K562 (cell line): ENCODE measurements around the gene SIRPG. TPM values are rescaled to one million over a fixed set of nuclear protein-coding genes. Genes with fewer than 3 reads are reported as not detected.

Experiments used
- ATAC-seq: fragments of 200-7000 bp; cut with Tn5 transposase; 3 replicates; pipeline ENCODE4 v1.9.1; 2020; ENCODE audit warnings: moderate library complexity
- BruUV-seq: library from RNA; stranded (reverse); fragments of 400-500 nt; replicated peaks from 2 replicates; lab custom pipeline; 2021; lab: Mats Ljungman, UMichigan
- CTCF ChIA-PET: fragments of 300-600 bp; formaldehyde crosslinking; extraction: SDS; loops from one replicate; lab custom pipeline; 2021; ENCODE audit warnings: low intra/inter-chr PET ratio; lab: Yijun Ruan, JAX
- POLR2A ChIA-PET: fragments of 300-600, 350-650 bp; sonication (Branson Sonifier 250); formaldehyde crosslinking; extraction: SDS; loops from one replicate; lab custom pipeline; 2021; ENCODE audit warnings: antibody characterized with exemption, inconsistent platforms; lab: Yijun Ruan, JAX
- DNase-seq, 4 experiments: peaks; one replicate each; pipeline versions ENCODE4 v3.0.0 to v3.0.0-alpha.2; 2011 to 2018; ENCODE audit warnings: low spot score in 3 of 4, mixed read lengths in 3 of 4; ENCODE audit errors: extremely low read depth in 1 of 4
- FAIRE-seq: peaks from 2 replicates; lab custom pipeline; 2011; peaks lifted over from hg19 to GRCh38; lab: Jason Lieb, UNC
- H2AFZ ChIP-seq: 2 replicates; pipeline ENCODE4 v1.6.0; 2011; ENCODE audit warnings: low read depth, low read length, control low read depth, inconsistent platforms
- H3K27ac ChIP-seq: fragments of 200-600 bp; 3 replicates; pipeline ENCODE4 v1.8.0; 2011; ENCODE audit warnings: low read depth, mild to moderate bottlenecking, control low read depth, inconsistent platforms, low read length, moderate library complexity, mixed read lengths; ENCODE audit errors: extremely low read depth
- H3K27me3 ChIP-seq, 2 experiments: fragments of 300-600 bp in 1 of 2; 2 replicates in 1 of 2; 3 replicates in 1 of 2; pipeline versions ENCODE4 v1.6.0 to v1.8.0; 2011; ENCODE audit warnings: inconsistent platforms in 2 of 2, low read length in 2 of 2, mild to moderate bottlenecking in 1 of 2, mixed read lengths in 1 of 2, moderate library complexity in 1 of 2; ENCODE audit not compliant: control insufficient read depth in 2 of 2, insufficient read depth in 2 of 2
- H3K36me3 ChIP-seq: fragments of 300-600 bp; 3 replicates; pipeline ENCODE4 v1.8.0; 2011; ENCODE audit warnings: mild to moderate bottlenecking, low read length, inconsistent platforms; ENCODE audit not compliant: control insufficient read depth, insufficient read depth
- H3K4me1 ChIP-seq, 2 experiments: fragments of 200-600 bp in 1 of 2; replicated peaks in 1 of 2; 2 replicates in 1 of 2; 3 replicates in 1 of 2; pipeline versions ENCODE4 v1.5.1 to v1.8.0; 2011; ENCODE audit warnings: inconsistent platforms in 2 of 2, low read length in 2 of 2, mild to moderate bottlenecking in 1 of 2, mixed read lengths in 1 of 2, moderate library complexity in 1 of 2; ENCODE audit not compliant: control insufficient read depth in 2 of 2, insufficient read depth in 2 of 2
- H3K4me2 ChIP-seq: 2 replicates; pipeline ENCODE4 v1.6.1; 2011; ENCODE audit warnings: low read length, control low read depth, inconsistent platforms, mixed read lengths; ENCODE audit not compliant: insufficient read depth
- H3K4me3 ChIP-seq: fragments of 200-600 bp; sonication (generic), shearing (Covaris generic); 2 replicates; pipeline ENCODE4 v1.5.1; 2016; ENCODE audit warnings: control low read depth, inconsistent platforms
- H3K79me2 ChIP-seq: fragments of 200-600 bp; 3 replicates; pipeline ENCODE4 v1.8.0; 2011; ENCODE audit warnings: low read length, inconsistent platforms; ENCODE audit not compliant: control insufficient read depth, insufficient read depth
- H3K9ac ChIP-seq, 2 experiments: 2 replicates each; pipeline versions ENCODE4 v1.6.0 to v1.6.1; 2011; ENCODE audit warnings: low read depth in 2 of 2, low read length in 2 of 2, control low read depth in 1 of 2, inconsistent platforms in 1 of 2, mild to moderate bottlenecking in 1 of 2, mixed read lengths in 1 of 2; ENCODE audit not compliant: insufficient read depth in 1 of 2
- H3K9me1 ChIP-seq: one replicate; pipeline ENCODE4 v1.6.0; 2011; ENCODE audit warnings: inconsistent platforms, mild to moderate bottlenecking, low read length, moderate library complexity; ENCODE audit not compliant: control insufficient read depth, insufficient read depth
- H3K9me3 ChIP-seq: replicated peaks from 2 replicates; pipeline ENCODE4 v1.5.1; 2011; ENCODE audit warnings: low read depth, low read length, inconsistent platforms; ENCODE audit not compliant: control insufficient read depth, insufficient read depth
- H4K20me1 ChIP-seq: replicated peaks from 2 replicates; pipeline ENCODE4 v1.6.1; 2011; ENCODE audit warnings: low read length, inconsistent platforms, mixed read lengths; ENCODE audit not compliant: control insufficient read depth, insufficient read depth
- CGGBP1 ChIP-seq: fragments of 250-450 bp; sonication (Bioruptor Pico); IDR thresholded peaks from 2 replicates; pipeline ENCODE4 v1.9.0; 2021; ENCODE audit warnings: mild to moderate bottlenecking
- CTCFL ChIP-seq: IDR thresholded peaks from 2 replicates; pipeline ENCODE4 v1.6.1; 2011; ENCODE audit warnings: borderline replicate concordance, low read depth, mild to moderate bottlenecking, moderate library complexity, low read length; ENCODE audit not compliant: insufficient read depth, poor library complexity, severe bottlenecking
- EZH2 ChIP-seq: IDR thresholded peaks from 2 replicates; pipeline ENCODE4 v1.6.1; 2012; ENCODE audit warnings: low read depth, mild to moderate bottlenecking, inconsistent platforms, low read length, borderline replicate concordance
- FOXP4 ChIP-seq: sonication (generic); formaldehyde crosslinking; IDR thresholded peaks from 2 replicates; pipeline ENCODE4 v1.8.0; 2022; ENCODE audit warnings: mild to moderate bottlenecking, missing genetic modification reagents, borderline replicate concordance
- HIVEP1 ChIP-seq: fragments of 250-450 bp; sonication (Bioruptor Pico); IDR thresholded peaks from 2 replicates; pipeline ENCODE4 v1.4.0; 2020; ENCODE audit warnings: mild to moderate bottlenecking
- JUN ChIP-seq, 2 experiments: sonication (generic) in 1 of 2; formaldehyde crosslinking in 1 of 2; IDR thresholded peaks; 2 replicates each; pipeline versions ENCODE4 v1.6.1 to v1.8.0; 2012 to 2022; ENCODE audit warnings: borderline replicate concordance in 2 of 2, mild to moderate bottlenecking in 2 of 2, improper control_type of control experiment in 1 of 2, low read depth in 1 of 2, low read length in 1 of 2, missing genetic modification reagents in 1 of 2
- MXI1 ChIP-seq: IDR thresholded peaks from 2 replicates; pipeline ENCODE4 v1.6.1; 2011; ENCODE audit warnings: low read depth, mild to moderate bottlenecking, improper control_type of control experiment, low read length
- NFRKB ChIP-seq: fragments of 450-650 bp; IDR thresholded peaks from 2 replicates; pipeline ENCODE4 v1.6.1; 2016; ENCODE audit warnings: low read depth
- POLR2A ChIP-seq: fragments of 450-650 bp; conservative IDR thresholded peaks from 2 replicates; pipeline ENCODE4 v1.6.1; 2016
- POLR3G ChIP-seq: IDR thresholded peaks from 2 replicates; pipeline ENCODE4 v1.6.1; 2011; ENCODE audit not compliant: insufficient read length, insufficient replicate concordance; ENCODE audit errors: extremely low read depth
- RCOR1 ChIP-seq, 2 experiments: IDR thresholded peaks; 2 replicates each; pipeline ENCODE4 v1.6.1; 2012; ENCODE audit warnings: low read depth in 2 of 2, low read length in 2 of 2, borderline replicate concordance in 1 of 2, improper control_type of control experiment in 1 of 2
- ZKSCAN1 ChIP-seq: fragments of 150-350 bp; IDR thresholded peaks from 2 replicates; pipeline ENCODE4 v1.6.1; 2016; ENCODE audit warnings: low read depth, low read length
- WGBS: fragments of 100-300 bp; shearing (Covaris generic); methylation state at CpG from one replicate; pipeline ENCODE4 v1.1.6; 2016; ENCODE audit warnings: low coverage, mixed read lengths; ENCODE audit not compliant: insufficient coverage; ENCODE audit errors: missing lambda C conversion rate; 5-methylcytosine and 5-hydroxymethylcytosine counted together
- in situ Hi-C: fragments of 300-500 bp; cut with MboI; formaldehyde crosslinking; loops from 4 replicates; pipeline ENCODE4 v1.15.0; 2018; ENCODE audit warnings: inconsistent platforms, mixed read lengths
- intact Hi-C: fragments of 100-400 bp; cut with micrococcal nuclease; formaldehyde crosslinking; loops from 2 replicates; pipeline ENCODE4 v1.14.2; 2022
- polyA plus RNA-seq, 8 experiments: library from polyadenylated mRNA; depleted of rRNA in 4 of 8; stranded (reverse) in 5 of 8; unstranded in 3 of 8; fragments of >200 nt; fragmentation: Nextera tagmentation in 2 of 8; fragmentation: Illumina TruSeq in 1 of 8; extraction: Ambion mirVana in 2 of 8; extraction: Trizol in 1 of 8; gene quantifications; 2 replicates each; pipeline versions ENCODE4 v1.2.1 to v1.2.3, GENCODE V29; 2011 to 2014; ENCODE audit warnings: inconsistent platforms in 1 of 8, missing spikeins in 1 of 8
- total RNA-seq, 7 experiments: library from RNA; depleted of rRNA in 6 of 7; stranded (reverse); fragments of >200 nt in 6 of 7; fragmentation: Illumina TruSeq in 2 of 7; extraction: Trizol in 2 of 7; gene quantifications; 2 replicates each; pipeline versions ENCODE4 v1.2.1 to v1.2.3, GENCODE V29; 2011 to 2021; ENCODE audit warnings: low replicate concordance in 1 of 7

The SIRPG gene
- total and polyA plus RNA-seq, 9 of the 15 experiments (the other 6 are each of a cell fraction or from before 2014, with no cell fraction given) = not detected

GRCh38 chr20:1688886-1689538 is 31.4 kb upstream of the SIRPG start:
- no peak overlapping the region for H3K4me2 ChIP-seq
- peaks cover 2% of the 10 kb centered on the region for H3K9me1 ChIP-seq
- no peaks in the 10 kb centered on the region for H3K4me1 ChIP-seq
- in situ Hi-C loops = no loop called here
- no peak overlapping the region for H3K9ac ChIP-seq
- H3K36me3 ChIP-seq = no peaks in the 10 kb centered on the region
- no peak for DNase-seq
- no peaks in the 10 kb centered on the region for H4K20me1 ChIP-seq
- TF ChIP-seq POLR2A (no peak), POLR3G (no peak), HIVEP1 (CRISPR knock-in tag) (no peak), JUN (IDR thresholded peaks at IDR 0.05; ENCODE audit: borderline replicate concordance, low read depth, low read length) (no peak), JUN (CRISPR knock-in tag; IDR thresholded peaks at IDR 0.05; ENCODE audit: borderline replicate concordance) (no peak), RCOR1 (IDR thresholded peaks at IDR 0.05; ENCODE audit: borderline replicate concordance in 1 of 2, low read depth in 2 of 2, low read length in 2 of 2) (no peak), CTCFL (no peak), MXI1 (no peak), CGGBP1 (CRISPR knock-in tag) (no peak), EZH2 (no peak), FOXP4 (CRISPR knock-in tag) (no peak), NFRKB (no peak), ZKSCAN1 (no peak)
- 8% methylated on average over 4 of the region's 4 CpGs for WGBS
- no peak for ATAC-seq
- H3K9me3 ChIP-seq = no peaks in the 10 kb centered on the region
- no peak for FAIRE-seq
- no peaks in the 10 kb centered on the region for H3K79me2 ChIP-seq
- BruUV-seq = no TSS peak
- intact Hi-C loops = no loop called here
- ChIA-PET POLR2A (no interaction called here), CTCF (no interaction called here)
- H3K4me3 ChIP-seq = no peak overlapping the region
- H3K27ac ChIP-seq = no peak overlapping the region
- no peak overlapping the region for H2AFZ ChIP-seq
- no peaks in the 10 kb centered on the region; a peak in 1 of 5 replicates for H3K27me3 ChIP-seq
